Activated CD8-positive, alpha-beta memory T cell treated with anti-CD3 and anti-CD28 coated beads for 1 hour (primary cell): Measurements from ENCODE around the gene ARHGAP26.
"Not testable (repeated sequence)": the region's sequence is repeated elsewhere in the genome, so short reads cannot be mapped to it uniquely, and the experiment has no call there.

Source experiments
- DNase-seq, 2 donors: peaks; one replicate each; pipeline ENCODE4 v3.0.0-alpha.2; 2020; ENCODE audit warnings: low read depth in 1 of 2; ENCODE audit errors: extremely low read depth in 1 of 2

Gene ARHGAP26

DNA sequence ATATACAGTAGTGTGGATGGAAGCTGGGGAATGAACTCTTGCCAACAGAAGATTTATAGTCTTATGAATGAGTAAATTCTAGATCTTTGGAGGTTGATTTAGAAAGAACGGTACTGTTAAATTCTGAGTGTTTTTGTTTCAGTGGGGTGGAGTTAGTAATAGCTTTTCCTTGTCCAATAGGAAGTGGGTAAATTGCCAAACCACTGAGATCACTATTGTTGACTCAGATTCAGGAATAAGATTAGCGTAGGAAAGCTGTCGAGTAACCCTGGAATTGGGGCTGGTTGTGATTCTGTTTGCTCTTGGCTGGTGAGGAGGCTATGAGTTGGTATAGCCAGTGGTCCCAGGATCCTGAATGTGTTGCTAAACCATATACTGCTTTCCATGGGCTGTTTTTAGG is 155.6 kb downstream of the ARHGAP26 start:
- DNase-seq = no peak

DNA sequence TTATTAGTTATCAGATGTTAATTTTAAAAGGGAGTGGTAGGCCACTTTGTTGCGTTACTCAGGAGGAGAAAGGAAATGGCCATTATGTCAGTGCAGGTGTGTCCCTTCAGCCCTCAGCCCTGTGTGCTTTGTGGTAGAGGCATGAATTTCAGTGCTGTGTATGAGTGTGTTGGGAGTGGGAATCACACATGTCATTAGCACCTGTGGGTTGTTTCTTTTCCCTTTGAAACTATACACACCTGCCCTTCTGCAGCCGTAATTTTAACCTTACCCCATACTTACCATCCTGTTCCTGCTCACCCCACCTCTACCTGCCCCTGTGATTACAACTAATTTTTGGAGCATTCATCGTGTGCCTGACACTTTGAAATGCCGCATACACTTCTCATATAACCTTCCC is 156.4 kb downstream of the ARHGAP26 start:
- no peak for DNase-seq

DNA sequence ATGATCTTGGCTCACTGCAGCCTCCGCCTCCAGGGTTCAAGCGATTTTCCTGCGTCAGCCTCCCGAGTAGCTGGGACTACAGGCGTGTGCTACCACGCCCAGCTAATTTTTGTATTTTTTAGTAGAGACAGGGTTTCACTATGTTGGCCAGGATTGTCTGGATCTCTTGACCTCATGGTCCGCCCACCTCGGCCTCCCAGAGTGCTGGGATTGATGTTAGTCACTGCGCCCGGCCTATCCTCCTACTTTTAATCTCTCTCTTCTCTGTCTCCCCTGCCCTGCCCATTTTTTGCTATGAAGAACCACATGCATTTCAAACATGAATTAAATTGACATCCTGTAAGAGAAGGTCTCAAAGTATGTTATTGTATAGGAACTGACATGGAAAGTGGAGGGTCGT is 158.8 kb downstream of the ARHGAP26 start:
- DNase-seq = not testable (repeated sequence)

DNA sequence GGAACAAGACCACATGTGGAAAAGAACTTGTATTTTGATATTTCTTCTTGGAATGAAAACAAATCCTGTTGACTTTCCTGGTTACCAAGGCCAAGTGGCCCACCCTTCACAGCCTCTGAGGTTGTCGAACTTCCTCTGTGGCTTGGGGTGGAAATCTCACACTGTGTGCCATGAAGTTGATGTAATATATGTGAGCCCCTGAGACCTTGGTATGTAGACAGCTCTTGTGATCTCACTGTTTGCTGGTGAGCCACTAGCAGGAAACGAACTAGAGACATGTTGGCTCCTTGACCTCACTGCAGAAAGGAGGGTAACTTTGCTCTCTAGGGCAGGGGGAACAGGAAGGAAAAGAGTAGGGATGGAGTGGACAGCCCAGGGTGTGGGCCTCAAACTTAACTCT is 159.4 kb downstream of the ARHGAP26 start:
- peak in 1 of 2 donors; percentile 7 for DNase-seq

DNA sequence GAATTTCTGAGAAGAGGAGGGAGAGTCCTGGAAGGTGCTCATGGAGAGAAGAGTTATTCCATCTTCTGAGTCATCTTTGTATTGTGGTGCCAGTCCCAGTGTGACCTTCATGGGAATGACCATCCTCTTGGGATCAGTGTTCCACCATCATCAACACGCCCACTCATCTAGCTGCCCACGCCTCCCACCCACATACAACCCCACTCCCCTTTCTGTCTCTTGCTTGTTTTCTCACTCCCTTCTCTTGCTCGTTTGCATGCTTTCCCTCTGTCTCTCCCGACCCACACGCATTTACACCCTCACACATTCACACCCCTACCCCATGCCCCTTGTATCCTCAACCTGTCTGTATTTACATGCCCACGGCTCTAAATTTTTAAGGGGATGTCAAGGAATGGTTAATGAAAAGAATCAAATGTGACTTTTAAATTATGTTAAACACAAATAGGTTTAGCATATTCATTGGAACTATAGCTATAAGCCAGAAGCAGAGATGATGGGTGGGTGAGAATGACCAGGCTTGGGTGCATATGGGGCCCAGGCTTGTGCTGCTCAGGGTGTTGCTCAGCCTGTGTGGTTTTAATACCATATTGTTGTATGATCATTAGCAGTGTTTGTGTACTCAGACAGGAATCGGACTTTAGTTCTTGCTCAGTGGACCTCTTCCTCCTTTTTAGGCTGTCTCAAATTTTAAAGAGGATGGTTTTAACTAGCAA is 160.4 kb downstream of the ARHGAP26 start:
- no peak for DNase-seq

DNA sequence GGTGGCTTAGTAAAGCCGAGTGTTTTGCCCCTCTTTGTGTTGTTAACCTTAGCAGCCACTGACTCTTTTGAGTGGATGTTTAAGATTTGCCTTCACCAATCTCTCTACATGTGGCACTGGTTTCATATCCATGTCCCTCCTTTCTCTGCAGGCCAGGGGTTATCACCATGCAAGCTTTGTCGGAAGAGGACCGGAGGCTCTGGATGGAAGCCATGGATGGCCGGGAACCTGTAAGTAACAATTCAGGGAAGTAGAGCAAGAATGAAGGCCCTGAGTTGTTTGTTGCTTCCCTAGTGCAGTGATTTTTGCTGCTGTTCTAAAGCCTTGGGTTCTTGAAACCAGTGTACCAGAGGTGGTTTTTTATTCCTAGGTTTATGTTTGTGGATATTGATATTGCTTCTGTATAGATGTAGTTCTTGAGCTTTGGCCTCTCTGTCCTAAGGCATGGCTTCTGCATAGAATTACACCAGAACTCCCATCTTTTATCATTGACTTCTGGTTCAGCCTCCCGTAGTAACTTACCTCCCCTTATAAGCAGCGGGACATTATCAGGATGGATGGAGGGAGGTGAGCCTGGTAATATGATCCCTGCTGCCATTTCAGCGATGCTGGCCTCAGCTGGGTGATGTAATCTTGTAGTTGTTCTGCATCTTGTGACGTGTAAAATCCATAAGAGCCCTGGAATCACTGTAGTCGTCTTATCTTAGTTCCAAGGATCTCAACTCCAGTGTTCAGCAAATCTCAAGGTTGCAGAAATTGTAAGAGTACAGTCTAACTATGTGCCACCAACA is 161.9 kb downstream of the ARHGAP26 start:
- DNase-seq = no peak

DNA sequence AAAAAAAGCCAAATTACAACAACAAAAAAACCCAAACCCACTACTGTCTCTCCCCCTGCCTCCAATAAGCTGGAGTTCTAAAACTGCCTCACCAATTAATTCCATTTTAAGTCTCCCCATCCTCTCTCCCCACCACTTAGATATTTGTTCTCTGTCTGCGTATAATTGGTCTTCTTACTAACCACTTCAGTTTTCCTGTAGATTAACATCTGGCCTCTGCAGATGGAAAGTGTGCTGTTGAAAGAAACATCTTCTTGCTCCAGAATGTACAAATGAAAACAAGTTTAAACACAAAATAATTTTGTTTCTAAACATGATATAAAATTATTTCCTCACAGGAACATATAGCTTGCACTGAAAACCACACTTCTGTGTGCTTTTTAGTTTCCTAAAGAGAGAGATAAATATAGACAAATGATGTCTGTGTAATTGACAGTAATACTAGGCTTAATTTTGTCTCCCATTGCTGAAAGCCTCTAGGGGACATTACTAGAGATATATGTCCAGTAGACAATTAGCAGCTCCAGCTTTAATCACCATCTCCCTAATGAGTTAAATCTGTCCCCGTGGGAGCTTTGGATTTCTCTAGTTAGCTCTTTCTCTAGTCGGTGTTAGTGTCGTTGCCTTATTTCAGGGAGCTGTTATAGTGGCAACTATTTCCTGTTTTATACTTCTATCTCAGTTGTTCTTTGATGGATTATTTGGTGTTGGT is 164.0 kb downstream of the ARHGAP26 start:
- no peak for DNase-seq

DNA sequence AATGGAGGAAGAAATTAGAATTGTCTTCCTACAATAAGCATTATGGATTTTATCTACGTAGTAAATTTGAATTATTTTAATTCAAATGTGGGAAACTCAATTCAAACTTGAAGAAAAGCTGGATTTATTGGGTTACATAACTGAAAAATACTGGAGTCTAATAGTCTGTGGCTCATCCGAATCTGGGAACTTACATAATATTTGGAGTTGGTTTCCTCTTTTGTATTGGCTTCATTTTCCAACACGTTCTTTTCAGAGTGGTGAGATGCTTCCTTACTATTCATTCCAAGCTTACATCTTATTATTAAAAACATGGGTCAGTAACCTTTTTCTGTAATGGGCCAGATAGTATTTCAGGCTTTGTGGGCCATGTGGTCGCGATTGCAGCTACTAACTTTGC is 164.8 kb downstream of the ARHGAP26 start:
- DNase-seq = no peak

DNA sequence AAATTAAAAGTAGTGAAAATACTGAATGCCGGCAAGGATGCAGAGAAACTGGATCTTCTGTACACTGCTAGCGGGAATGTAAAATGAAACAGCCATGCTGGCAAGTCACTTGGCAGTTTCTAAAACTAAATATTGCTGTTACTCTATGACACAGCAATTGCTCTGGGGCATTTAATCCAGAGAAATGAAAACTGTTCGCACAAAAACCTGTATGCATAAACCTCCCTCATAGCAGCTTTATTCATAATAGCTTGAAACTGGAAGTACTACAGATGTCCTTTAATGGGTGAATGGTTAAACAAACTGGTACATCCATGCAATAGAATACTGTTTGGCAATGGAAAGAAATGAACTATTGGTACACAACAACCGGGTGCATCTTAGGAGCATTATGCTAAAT is 167.2 kb downstream of the ARHGAP26 start:
- no peak for DNase-seq

DNA sequence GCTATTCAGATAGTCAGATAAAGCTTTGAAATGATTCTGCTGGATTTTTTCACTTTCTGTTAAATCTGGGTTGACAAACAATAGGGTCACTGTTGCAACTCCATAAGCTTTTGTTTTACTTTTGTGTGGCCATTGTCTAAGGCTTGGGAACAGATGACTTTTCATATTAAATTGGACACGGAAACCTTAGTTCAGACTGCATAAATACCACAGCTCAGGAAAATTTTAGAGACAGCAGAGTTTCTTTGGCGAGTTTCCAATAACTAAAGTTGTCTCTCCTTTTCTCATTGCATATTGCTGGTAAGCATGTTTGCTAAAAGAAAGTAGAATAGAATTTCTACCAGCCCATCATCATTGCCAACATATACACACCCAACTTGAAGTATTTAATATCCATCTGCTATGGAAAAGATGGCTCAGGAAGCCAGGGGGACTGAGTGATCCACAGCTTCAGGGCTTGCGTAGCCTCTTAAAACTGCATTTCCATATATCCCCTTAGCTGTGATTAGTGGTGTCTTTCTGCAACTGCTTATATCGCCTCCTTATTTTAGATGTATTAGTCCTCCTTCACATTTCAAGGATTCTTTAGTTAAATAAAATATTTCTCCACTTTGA is 168.2 kb downstream of the ARHGAP26 start:
- DNase-seq = no peak

DNA sequence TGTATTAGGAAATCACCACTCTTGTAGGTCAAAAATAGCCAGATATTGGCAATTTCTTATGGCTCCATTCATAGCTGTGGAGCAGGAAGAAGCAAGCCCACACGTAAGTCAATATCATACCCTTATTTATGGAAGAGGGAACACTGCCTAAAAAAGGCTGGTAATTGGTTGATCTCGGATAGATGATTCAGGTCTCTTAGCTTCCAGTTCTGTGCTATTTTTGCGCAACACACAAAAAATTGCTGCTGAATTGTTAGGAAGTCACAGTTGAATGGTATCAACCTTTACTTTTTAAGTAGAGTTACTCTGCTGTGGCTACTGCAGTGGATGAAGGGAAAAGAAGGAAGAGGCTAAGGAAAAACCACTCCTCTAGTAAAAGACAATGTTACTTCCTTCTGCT is 168.8 kb downstream of the ARHGAP26 start:
- DNase-seq = no peak

DNA sequence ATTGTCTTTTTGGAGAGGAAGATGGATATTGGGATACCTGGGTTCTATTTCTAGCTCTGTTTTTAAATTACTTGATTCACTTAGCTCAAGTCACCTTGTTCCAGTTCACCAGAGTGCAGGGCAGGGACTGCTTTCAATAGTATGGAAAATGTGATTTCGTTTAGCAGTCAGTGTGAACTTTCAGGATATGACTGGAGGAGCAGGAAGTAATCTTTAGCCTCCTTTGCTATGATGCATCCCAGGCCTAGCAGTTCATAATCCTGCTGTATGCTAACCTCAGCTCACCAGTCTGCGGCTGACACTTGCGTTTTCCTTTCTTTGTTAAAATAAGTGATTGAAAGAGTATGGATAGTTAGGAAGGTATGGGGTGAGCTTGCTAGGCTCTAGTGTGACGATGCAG is 169.7 kb downstream of the ARHGAP26 start:
- no peak for DNase-seq

DNA sequence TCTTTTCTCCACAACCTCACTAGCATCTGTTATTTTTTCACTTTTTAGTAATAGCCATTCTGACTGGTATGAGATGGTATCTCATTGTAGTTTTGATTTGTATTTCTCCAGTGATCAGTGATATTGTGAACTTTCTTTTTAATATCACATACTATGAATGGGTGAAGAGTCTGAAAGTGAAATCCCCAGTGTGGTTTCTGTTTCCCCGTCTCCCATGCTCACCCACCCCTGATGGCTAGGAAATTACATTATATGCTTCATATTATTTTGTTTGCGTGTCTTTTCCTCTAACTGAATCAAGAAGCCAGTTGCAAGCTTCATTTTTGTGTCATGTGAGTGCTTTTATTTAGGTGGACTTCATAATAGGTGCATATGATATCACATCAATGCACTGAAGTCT is 171.1 kb downstream of the ARHGAP26 start:
- no peak for DNase-seq

DNA sequence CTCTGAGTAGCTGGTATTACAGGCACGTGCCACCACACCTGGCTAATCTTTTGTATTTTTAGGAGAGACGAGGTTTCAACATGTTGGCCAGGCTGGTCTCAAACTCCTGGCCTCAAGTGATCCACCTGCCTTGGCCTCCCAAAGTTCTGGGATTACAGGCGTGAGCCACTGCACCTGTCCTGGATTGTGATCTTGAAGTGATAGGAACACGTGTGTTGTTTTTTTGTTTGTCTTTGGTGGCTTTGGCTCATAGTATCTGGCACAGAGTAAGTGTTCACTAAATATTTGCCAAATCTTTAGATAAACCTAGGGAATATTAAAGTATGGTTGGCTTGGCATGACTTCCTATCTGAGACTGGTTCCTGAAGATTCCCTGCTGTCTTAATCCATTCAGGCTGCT is 172.7 kb downstream of the ARHGAP26 start:
- no peak for DNase-seq

DNA sequence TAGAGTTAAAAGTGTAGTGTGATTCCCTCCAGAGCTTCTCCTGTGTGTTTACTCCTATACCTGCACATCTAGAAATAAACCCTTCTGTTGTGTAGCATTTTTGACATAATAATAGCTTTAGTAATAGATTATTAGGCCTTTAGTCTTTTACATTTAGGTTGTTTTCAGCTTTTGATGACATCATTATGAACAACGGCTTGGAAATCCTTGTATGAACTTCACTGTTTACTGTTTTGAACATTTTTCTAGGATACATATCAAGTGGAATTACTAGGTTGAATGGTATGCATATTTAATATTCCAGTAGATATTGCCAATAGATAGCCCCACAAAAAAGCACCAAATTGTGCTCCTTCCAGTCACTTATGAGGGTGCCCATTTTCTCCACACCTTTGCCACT is 174.0 kb downstream of the ARHGAP26 start:
- no peak for DNase-seq

DNA sequence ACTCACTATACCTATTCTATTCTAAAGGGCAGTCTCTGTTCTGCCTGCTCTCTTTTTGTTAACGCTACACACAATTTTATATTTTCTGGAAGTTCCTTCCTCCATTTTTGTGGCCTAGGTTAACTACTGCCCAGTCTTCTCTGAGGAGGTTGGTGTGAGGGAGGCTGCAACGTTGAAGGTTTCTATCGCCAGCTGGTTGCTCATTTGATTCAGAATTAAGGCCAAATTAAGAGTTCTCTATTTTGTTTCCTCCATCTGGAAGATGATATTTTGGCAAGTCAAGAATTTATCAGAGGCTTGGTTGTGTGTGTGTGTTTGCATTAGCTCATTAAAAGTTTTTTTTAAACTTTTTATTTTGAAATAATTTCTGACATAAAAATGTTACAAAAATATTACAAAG is 175.1 kb downstream of the ARHGAP26 start:
- no peak for DNase-seq

DNA sequence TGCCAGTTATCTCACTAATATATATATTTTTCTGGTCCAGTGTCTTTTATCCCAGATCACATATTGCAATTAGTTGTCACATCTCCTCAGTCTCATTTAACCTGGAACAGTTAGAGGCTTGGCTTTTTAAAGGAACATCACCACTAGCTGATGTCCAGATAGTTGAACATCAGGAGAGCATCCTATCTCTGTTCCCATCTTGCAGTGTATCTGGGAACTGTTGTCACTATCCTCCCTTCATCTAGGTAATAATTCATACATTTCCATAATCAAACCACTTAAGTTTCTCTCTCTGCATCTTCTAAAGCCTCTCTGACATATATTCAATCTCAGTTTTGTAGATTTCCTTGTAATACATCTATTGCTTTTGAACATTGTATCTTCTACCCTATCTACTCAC is 175.7 kb downstream of the ARHGAP26 start:
- DNase-seq = no peak

DNA sequence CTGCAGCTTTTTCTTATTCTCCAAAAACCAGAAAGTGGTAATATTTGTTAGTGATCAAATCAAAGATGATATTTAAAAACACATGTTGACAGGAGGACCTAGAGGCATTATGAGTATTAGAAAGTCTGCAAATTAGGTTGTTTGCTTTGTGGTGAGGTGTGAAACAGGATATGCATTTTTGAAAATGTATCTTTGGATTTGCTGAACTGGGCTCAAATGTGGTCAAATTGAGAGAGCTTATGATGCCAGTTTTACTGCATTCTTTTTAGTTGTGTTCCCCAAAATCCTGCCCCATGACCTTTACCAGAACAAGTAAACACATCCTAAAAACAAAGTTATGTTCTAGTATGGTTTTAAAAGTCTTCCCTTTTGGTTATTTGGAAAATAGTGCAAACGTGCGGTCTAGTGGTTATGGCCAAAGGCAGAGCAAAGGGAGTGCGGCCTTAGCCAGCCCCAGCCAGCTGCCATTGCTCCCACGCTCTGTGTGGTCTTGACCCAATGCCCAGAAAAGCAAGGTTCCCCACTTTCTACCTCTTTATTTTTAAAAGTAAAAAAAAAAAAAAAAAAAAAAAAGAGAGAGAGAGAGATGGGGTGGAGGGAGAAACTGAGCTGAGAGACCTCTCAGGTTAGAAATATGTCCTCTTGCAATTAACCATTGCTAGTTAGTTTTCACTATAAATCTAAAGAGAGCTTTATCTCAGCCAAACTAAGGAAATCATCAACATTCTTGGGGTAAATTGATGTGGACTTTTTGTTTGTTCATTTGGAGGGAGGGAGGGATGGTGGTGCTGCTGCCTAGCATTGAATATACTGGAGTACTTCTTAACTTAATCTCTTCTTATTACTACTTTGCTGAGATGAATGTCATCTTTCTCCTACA is 176.6 kb downstream of the ARHGAP26 start:
- DNase-seq = no peak

DNA sequence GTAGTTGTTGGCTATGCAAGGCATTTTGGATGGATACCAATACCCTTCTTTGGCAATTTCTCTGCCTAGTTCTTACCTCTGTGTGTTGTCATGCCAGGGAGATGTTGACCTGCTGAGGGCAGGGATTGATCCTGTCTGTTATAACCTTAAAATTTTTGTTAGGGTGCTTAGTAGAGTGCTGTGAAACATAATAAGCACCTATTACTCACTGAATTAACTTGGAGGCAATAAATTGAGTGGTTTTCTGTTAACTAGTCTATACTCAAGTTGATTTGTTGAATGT is 177.2 kb downstream of the ARHGAP26 start:
- DNase-seq = no peak

DNA sequence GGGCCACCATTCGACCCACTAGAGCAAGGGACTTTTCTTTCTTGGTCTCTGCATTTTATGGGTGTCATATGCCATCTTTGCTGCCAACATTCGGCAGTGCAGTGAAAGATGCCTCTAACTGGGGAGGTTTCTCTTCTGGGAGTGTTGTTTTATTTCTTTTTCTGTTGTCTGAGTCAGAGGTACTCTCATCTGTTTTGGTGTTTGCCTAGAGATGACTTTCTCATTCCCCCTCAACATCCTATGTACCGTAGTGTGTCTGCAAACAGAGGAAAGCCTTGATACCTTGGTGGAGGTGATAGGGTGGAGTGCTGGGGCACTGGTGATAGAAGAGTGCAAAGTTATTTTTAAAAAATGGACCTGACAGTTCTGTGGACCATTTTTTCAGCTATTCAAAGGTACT is 182.1 kb downstream of the ARHGAP26 start:
- DNase-seq = no peak

DNA sequence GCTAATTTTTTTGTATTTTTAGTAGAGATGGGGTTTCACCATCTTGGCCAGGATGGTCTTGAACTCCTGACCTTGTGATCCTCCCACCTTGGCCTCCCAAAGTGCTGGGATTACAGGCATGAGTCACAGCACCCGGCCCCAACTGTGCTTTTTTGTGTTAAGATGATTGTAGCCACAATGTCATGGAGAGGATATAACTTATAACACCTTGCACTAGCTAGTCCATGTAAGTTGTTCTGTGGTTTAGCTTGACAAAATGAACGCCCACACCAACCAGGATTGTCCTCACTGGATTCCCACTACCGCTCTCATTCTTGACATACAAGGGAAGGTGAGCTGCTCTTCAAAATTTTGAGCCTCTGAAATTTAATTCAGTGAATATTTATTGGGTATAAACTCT is 182.7 kb downstream of the ARHGAP26 start:
- DNase-seq = not testable (repeated sequence)
